ENCODE measurements around the gene PDZD8.

GRCh38 chr10:117341061-117341460 is 34.2 kb downstream of the PDZD8 start:
- TF ChIP-seq POLR2A (IDR thresholded peaks at IDR 0.05; ENCODE audit: low read depth, low read length) (no peak), POLR2AphosphoS5 (IDR thresholded peaks at IDR 0.05; ENCODE audit: low read depth, low read length) (no peak)
